GM20431 (cell line): ENCODE results near the gene TEX29.

Source experiments
- in situ Hi-C: fragments of 300-500 bp; cut with MseI, MboI; formaldehyde crosslinking; loops from one replicate; pipeline ENCODE4 v1.15.0; 2020; ENCODE audit warnings: low sequenced_read_pairs; ENCODE audit not compliant: unreplicated experiment

The TEX29 gene

DNA sequence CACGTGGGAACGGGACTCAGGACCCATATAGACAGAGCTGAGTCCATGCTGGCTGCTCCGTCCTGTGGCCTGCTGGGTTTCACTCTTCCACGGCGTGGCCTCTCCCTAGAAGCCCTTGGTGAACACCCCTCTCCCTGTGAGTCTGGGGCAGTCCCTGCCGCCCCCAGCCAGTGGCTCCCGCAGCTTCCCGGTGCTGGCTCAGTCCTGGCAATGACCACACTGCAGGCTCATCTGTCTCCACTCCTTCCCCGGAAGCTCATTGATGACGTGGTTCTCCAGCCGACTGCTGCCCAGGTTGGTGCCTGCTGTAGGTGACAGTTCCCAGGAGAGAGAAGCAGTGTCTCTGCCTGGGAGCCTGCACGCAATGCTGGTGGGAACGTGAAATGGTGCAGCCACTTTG, 2.1 kb upstream of the TEX29 start:
- in situ Hi-C loops = no loop called here

DNA sequence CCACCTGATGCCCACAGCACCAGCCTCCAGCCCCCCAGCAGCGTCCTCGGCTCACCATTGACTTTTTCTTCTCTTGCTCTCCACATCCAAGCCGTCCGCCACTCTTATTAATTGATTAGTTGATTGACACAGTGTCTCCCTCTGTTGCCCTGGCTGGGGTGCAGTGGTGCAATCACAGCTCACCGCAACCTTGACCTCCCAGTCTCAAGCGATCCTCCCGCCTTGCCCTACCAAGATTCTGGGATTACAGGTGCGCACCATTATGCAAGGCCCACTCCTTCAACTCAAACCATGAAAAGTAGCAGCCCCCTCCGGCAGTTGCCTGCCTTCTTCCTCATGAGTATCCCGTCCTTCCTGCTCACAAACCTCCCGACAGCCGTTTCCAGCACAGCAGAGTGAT, 921 bp upstream of the TEX29 start:
- in situ Hi-C loops = no loop called here

DNA sequence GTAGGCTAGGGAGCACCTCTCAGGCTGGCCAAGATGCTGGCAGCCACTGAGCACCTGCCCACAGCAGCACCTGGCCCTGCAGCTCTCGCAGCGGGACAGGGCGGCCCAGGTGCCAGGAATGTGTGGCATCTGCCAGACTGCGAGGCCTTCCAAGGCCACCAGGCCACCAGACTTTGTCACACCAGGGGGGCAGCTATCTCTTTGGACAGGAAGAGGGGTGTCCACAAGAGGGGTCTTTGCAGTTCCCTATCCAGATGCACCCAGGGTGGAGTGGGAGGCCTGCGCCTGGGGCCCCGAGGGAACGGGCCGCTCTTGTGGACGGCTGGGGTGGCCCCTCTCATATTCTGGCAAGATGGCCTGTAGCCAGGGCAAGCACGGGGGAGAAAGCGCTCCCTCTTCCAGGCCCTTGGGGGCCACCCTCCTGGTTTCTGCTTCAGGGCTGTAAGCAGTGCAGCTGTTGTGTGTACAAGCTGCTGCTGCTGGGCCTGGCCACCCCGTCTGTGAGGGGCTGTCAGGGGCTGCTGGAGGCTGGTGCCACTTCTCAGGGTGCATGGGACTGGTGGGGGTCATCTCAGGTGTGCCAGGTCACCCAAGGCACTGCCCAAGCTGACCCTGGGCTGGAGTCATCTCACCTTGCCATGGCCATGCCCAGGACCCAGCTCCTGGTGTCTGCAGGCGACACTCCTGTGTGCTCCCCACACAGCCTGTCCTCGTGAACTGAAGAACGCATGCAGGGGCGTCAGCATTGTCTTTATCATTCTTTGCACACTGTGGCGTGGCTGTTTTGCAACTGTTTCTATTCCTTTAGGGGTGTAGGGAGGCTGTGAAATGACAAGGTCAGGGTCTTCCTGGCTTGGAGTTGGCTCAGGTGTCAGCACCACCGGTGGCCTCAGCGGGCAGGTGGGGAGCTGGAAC, 1.8 kb downstream of the TEX29 start:
- in situ Hi-C loops = no loop called here

DNA sequence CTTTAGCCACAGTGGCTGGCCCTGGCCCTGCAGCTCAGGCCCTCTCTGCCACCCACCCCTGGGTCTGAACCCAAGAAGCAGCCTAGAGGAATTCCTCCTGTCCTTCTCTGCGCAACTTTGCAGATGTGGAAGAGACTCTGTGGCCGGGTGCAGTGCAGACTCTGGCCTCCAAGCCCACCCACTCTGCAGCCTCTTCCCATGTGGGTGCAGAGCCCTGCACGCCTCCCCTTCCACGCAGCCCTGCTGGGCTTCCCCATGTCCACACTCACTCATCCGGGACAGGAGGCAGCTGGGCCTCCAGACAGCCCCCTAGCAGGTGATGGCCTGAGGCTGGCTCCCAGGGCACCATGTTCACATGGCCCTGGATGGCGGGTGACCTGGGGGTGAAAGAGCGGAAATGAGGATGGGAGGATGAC, 2.5 kb downstream of the TEX29 start:
- in situ Hi-C loops = no loop called here

DNA sequence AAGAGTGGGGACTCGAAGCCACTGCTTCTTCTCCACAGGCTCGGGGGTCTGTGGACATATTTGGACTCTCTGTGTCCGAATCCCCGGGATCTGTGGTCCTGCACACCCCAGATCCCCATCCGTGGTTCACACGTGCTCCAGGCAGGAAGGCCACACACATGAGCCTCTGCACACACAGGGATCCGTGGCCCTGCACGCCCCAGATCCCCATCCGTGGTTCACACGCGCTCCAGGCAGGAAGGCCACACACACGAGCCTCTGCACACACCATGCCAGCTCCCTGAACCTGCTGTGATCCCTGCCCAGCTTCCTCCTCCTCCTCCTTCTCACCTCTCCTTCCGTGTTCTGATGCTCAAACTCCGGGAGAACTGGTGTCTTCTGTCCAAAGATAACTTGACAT, 3.1 kb downstream of the TEX29 start:
- in situ Hi-C loops = no loop called here

DNA sequence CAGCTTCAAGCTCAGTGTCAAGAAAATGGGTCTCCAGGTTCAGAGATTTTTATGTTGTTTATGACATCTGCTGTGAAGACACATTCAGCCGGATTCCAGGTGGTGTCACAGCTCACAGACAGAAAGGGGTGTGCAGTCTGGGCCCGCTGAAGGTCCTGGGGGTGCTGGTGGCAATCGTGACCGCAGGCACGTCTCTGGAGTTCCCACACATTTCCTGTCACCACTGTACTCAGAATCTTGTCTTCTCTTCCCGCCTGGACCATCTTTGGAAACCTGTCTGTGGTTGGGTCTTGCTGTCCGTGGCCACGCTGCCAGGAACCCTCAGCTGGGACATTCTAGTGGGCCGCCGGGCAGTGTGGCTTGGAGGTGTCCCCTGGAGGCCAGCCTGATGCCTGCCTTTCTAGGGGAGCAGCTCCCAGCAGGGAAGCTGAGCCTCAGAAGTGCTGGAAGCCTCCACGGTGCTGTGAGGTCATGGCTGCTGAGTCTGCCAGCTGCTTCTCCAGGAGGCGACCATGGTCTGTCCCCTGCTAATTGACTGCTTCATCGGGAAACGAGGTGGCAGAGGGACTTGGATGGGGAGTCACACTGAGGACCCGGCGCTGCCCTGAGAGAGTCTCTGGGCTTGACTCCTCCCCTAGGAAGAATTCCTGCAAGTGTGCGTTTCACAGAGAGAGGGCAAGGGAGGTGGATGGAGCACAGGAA, 3.7 kb downstream of the TEX29 start:
- in situ Hi-C loops = no loop called here

DNA sequence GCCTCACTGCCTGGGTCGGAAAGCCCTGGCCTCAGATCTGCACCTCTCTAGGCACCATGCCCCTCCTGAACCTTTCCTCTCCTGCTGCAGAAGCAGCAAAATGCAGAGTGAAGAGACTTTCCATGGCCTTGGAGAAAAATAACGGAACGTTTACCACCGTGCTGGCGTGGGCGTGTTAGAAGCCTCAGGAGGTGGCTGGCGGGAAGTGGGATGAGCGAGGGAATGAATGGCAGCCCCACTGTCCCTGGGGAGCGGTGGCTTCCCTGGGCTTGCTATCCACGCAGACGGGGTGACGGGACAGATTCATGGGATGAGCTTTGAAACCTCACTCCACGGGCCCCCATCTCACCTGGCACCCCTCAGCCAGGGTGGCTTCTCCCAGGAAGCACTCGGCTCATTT, 4.3 kb downstream of the TEX29 start:
- in situ Hi-C loops = no loop called here

DNA sequence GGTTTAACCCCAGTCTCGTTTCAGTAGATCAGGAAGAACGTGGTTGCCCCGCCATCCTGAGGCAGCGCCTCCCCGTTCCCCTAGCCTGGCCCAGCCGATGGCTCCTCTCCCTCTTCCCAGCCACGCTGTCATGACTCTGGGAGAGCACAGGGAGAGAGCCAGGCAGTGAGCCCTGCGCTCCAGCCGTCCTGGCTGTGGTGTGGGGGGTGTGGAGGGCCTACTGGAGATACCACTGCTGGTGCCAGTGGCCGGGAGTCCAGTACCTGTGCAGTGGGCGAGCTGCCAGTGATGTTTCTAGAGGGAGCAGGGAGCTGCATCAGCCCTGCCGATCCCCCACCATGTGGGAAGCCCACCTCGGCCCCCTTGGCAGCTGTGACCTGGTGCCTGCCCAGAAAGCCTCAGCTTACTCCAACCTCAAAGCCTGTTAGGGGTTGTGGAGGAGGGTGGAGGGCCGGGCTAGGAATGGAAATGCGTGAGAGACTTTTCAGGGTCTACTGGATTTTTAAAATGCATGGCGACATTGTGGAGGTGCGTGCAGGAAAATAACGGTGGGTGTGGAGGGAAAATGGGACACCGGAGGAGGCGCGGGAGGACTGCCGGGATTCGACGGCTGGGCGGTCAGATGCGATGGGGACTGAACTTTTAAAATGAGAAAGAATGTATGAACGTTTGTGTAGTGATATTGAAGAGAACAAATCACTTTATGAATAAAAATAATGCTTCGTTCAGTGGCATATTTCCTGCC, 4.9 kb downstream of the TEX29 start:
- in situ Hi-C loops = no loop called here

DNA sequence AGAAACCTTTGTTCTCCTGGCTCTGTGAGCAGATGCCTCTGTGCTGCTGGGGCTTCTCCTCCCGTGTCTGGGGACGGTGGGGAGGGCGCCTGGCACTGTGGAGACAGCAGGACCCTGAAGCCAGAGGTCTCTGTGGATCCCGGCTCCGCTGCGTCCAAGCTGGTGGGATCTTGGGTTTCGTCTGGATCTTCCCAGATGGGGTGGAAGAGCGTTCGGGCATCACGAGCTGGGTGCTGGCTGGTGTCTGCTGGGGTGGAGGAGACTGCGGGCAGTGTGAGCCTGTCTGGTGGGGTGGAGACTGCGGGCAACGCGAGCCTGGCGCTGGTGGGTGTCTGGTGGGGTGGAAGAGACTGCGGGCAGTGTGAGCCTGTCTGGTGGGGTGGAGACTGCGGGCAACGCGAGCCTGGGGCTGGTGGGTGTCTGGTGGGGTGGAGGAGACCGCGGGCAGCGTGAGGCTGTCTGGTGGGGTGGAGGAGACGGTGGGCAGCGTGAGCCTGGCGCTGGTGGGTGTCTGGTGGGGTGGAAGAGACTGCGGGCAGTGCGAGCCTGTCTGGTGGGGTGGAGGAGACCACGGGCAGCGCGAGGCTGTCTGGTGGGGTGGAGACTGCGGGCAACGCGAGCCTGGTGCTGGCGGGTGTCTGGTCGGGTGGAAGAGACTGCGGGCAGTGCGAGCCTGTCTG, 5.6 kb downstream of the TEX29 start:
- in situ Hi-C loops = no loop called here

DNA sequence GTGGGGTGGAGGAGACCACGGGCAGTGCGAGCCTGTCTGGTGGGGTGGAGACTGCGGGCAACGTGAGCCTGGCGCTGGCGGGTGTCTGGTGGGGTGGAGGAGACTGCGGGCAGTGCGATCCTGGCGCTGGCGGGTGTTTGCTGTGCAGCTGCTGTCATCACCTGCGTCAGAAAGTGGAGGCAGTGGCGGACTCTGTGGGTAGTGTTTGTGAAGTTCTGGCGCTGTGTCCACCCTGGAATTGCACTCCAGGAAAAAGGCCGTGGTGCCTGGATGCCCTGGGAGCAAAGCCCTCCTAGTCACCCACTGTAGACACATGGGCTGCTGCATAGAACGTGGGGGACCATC, 6.2 kb downstream of the TEX29 start:
- in situ Hi-C loops = no loop called here

DNA sequence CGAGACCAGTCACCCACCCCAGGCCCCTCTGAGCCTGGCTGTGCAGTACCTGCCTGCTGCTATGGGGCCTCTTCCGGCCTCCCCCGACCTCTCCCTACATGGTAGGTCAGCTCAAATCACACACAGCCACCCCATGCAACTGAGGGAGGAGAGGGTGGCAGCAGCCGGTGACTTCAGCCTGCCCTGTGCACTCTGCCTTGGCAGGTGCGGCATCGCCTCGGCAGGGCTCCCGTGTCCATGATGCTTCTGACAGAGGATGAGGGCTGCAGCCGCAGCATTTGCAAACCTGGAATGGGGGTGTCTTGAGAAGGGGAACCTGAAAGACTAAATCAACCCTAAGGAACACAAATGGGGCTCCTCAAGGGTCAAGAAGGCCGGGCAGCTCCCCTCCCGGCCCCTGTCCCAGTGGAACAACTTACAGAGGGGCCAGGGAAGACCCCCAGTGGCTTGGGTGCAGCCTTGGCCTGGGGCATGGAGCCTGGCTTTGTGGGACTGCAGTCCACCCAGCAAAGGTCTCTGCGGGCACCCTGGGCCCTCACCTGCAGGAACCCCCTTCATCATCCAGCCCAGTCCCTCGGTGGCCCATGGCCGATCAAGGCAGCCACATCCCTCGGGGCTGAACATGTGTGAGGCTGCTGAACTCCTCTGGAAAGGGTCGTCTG, 6.7 kb downstream of the TEX29 start:
- in situ Hi-C loops = no loop called here

DNA sequence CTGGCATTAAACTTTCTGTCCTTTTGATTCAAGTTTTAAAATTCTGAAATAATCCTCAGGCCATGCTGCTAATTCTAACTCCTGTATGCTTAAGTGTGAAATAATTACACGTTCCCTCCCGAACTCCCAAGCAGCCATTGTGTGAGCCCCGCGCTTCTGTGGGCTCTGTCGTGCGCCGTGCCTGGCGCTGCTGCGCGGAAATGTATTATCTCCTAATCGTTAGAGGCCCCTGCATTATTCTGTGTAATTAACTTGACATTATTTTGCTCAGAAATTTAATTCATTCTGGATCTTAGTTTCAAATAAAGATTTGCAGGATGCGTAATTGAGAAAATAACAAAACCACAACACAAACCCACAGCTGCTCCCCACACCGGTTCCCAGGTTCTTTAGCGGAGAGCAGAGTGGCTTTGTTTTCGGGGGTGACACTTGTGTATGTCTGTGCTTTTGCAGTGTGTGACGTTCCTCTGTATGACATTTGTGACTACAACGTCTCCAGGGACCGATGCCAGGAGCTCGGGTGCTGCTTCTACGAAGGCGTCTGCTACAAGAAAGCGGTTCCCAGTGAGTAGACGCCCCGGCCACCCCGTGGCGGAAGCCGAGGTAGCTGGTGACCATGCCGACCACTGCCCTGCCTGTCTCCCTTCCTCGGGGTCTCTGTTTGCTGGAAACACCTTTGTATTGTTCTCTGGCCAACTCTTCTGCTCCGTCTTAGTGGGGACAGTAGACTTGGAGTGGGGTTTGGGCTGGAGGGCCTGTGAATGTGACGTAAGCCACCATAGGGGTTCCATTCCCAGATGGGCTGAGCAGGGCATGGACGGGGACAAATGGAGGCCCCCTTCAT, 7.5 kb downstream of the TEX29 start:
- in situ Hi-C loops = no loop called here

DNA sequence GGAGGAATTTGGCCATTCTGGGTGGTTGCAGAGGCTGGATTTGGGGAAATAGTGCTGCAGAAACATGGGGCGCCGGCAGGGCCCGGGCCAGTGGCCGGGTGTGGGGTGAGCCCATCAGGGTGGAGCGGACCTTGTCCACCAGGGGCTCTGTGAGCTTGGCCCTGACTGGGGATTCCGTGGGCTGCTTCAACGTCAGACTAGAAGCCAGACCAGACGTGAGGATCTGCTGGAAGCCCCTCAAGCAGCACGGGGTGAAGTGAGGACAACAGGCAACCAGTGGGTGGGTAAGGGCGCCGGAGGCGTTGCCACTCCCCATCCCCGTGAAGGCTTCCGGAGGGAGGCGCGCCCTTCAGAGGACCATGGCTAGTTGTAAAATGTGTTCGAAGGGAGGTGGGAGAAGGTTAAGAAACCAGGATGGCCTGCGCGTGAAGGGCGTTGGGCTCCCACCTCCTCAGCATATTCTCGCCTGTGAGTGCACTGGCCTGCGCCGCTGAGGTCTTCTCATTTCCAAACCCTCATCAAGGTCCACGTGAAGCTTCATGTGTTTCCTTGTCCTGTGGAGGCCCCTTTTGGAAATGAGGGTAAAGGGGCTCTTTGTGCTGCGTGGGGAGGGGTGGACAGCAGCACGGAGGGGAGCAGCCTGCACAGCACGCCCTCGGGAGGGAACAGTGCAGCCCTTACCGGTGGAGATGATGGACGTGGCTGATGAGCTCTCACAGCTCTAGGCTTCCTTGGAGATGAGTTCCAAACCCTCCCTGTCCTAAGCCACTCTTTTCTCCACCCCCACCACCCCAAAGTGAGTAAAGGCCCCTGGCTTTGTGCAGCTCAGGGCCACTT, 8.3 kb downstream of the TEX29 start:
- in situ Hi-C loops = no loop called here

DNA sequence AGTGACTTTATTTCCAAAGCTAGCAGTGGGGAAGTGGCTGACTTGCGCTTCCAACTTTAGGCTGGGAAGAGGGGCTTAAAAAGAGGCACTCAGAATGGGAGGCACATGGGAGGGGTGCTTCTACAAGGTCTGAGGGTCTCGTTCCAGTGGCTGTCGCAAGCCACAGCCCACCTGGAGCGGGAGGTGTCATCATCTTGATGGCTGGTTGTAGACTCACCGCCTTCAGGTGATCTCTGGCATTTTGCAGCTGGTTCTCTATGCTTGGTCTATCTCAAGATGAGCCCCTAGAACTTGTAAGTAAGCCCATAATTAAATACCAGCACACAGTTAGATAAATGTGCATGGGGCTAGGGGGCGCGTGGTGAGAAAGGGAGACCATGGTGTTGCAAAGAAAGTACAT, 9.2 kb downstream of the TEX29 start:
- in situ Hi-C loops = no loop called here

DNA sequence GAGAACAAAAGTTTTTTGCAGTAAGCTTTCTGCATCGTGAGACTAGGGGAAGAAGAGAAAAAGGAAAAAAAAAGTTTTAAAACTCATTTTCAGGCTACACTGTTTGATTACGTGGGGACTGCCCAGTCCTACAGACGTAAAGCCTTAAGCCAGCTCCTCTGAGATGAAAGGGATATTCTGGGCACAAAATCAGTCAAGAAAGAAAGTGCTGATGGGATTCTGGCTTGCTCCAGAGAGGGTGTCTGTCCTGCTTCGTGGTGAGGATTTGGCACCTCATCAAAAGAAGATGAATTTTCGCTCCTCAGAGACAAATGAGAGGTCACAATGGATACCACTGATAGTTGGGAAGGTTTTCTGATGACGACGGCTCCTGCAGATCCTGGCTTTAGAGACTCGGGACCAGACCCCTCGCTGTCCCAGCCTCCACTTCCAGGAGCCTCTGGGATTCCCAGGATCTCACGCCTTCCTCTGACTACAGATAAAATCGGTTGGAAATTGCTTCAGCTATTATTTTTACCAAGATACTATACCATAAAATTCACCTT, 9.7 kb downstream of the TEX29 start:
- in situ Hi-C loops = no loop called here

DNA sequence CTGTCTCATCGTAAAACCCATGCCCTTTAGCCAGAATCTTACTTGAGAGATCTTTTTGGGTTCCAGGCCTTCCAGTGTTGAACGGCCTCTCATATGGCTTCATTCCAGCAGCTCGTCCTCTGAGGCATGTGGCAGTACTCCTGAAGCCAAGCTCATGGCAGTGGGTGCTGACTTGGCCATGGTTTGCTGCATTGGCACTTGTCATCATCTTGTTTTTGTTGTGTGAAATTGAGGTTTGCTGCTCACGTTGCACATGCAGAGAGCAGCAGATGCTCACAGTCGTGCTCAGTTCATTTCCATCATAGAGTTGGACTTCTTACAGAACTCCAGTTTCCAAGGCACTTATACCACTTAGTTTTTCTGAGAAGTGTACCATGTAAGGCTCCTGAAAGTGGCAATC, 14.9 kb downstream of the TEX29 start:
- in situ Hi-C loops = no loop called here

DNA sequence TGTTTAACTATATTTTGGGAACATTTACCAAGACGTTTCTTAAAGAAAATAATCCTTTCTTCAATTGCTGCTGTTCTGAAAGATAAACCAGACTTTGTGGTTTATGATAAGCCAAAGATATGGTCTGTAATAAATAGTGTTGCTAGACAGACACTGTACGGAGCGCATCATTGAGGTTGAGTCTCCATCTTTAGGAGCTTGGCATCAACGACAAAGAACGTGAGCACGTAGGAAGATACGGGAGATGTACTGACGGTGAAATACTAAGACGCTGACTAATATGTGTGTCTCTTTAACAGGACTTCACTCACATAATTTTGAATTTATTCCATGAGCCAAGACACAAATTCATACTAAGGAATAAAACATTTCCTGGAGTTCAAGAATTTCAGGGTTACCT, 16.2 kb downstream of the TEX29 start:
- in situ Hi-C loops = no loop called here

DNA sequence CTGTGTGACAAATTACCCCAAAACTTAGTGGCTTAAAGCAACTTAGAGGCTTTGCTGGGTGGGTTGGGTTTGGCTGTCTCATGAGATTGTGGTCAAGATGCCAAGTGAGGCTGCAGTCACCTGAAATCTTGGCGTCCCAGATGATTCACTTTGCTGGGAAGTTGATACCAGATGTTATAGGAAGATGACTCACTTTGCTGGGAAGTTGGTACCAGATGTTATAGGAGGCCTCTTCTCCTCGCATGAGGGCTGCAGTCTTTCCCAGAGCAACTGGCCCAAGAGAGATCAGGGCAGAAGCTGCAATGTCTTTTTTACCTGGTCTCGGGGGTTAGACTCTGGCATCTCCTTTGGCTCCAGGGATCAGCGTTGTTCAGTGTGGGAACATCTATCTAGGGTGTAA, 16.8 kb downstream of the TEX29 start:
- in situ Hi-C loops = no loop called here
